Measurements from ENCODE around the gene C1QTNF8. TPM values are rescaled to one million over a fixed set of nuclear protein-coding genes. Genes with fewer than 3 reads are reported as not detected.

C1QTNF8 gene
- total RNA-seq, 1 donor from 2014 or later, result not detected

GRCh38 chr16:1063728-1064127, 32.3 kb downstream of the C1QTNF8 start:
- intact Hi-C loops (cut with micrococcal nuclease), result no loop called here

GRCh38 chr16:1062895-1063294, 33.1 kb downstream of the C1QTNF8 start:
- intact Hi-C loops (cut with micrococcal nuclease), result no loop called here

GRCh38 chr16:1061769-1062505, 34.1 kb downstream of the C1QTNF8 start:
- intact Hi-C loops (cut with micrococcal nuclease), result no loop called here

- intact Hi-C loops (cut with micrococcal nuclease), result no loop called here
Observed at GRCh38 chr16:1060416-1061340, 35.4 kb downstream of the C1QTNF8 start.

GRCh38 chr16:1059310-1059709, 36.7 kb downstream of the C1QTNF8 start:
- intact Hi-C loops (cut with micrococcal nuclease), result loop anchor here (5.0 kb wide), 1 partner anchor 247 kb away; no protein-coding TSS in a partner anchor

GRCh38 chr16:1058216-1058615, 37.8 kb downstream of the C1QTNF8 start:
- intact Hi-C loops (cut with micrococcal nuclease), result loop anchor here (5.0 kb wide), 1 partner anchor 246 kb away; no protein-coding TSS in a partner anchor

- intact Hi-C loops (cut with micrococcal nuclease), result loop anchor here (5.0 kb wide), 1 partner anchor 245 kb away; no protein-coding TSS in a partner anchor
Observed at GRCh38 chr16:1057252-1057932, 38.7 kb downstream of the C1QTNF8 start.

- intact Hi-C loops (cut with micrococcal nuclease), result loop anchor here (5.0 kb wide), 1 partner anchor 244 kb away; no protein-coding TSS in a partner anchor
Observed at GRCh38 chr16:1056196-1056595, 39.8 kb downstream of the C1QTNF8 start.

GRCh38 chr16:1055557-1055924, 40.5 kb downstream of the C1QTNF8 start:
- intact Hi-C loops (cut with micrococcal nuclease), result loop anchor here (5.0 kb wide), 1 partner anchor 243 kb away; no protein-coding TSS in a partner anchor

GRCh38 chr16:1054660-1055556, 41.1 kb downstream of the C1QTNF8 start:
- intact Hi-C loops (cut with micrococcal nuclease), result loop anchor here (5.0 kb wide), 1 partner anchor 243 kb away; no protein-coding TSS in a partner anchor

- intact Hi-C loops (cut with micrococcal nuclease), result no loop called here
Observed at GRCh38 chr16:1053700-1054368, 42.2 kb downstream of the C1QTNF8 start.

GRCh38 chr16:1053121-1053521, 42.9 kb downstream of the C1QTNF8 start:
- intact Hi-C loops (cut with micrococcal nuclease), result no loop called here

GRCh38 chr16:1052721-1053120, 43.3 kb downstream of the C1QTNF8 start:
- intact Hi-C loops (cut with micrococcal nuclease), result no loop called here

- intact Hi-C loops (cut with micrococcal nuclease), result no loop called here
Observed at GRCh38 chr16:1051446-1051845, 44.6 kb downstream of the C1QTNF8 start.

GRCh38 chr16:1050921-1051320, 45.1 kb downstream of the C1QTNF8 start:
- intact Hi-C loops (cut with micrococcal nuclease), result no loop called here

GRCh38 chr16:1050516-1050915, 45.5 kb downstream of the C1QTNF8 start:
- intact Hi-C loops (cut with micrococcal nuclease), result no loop called here

- intact Hi-C loops (cut with micrococcal nuclease), result no loop called here
Observed at GRCh38 chr16:1049976-1050247, 46.1 kb downstream of the C1QTNF8 start.

- intact Hi-C loops (cut with micrococcal nuclease), result no loop called here
Observed at GRCh38 chr16:1049113-1049975, 46.7 kb downstream of the C1QTNF8 start.
